Kidney (tissue), 14 donors: ENCODE data around the gene COMMD10. TPM values are rescaled to one million over a fixed set of nuclear protein-coding genes. Genes with fewer than 3 reads are reported as not detected.
"Not testable (repeated sequence)": the region's sequence is repeated elsewhere in the genome, so short reads cannot be mapped to it uniquely, and the experiment has no call there.

Experiments
- DNase-seq, 5 donors: peaks; one replicate each; pipeline ENCODE4 v3.0.0-alpha.2; 2013 to 2020
- FAIRE-seq: peaks from 2 replicates; lab custom pipeline; 2012; peaks lifted over from hg19 to GRCh38; lab: Jason Lieb, UNC
- H3K27ac ChIP-seq, 2 donors: one replicate each; pipeline ENCODE4 v1.7.0; 2013; ENCODE audit warnings: low read depth in 2 of 2, low read length in 2 of 2, inconsistent platforms in 1 of 2
- H3K27me3 ChIP-seq: one replicate; pipeline ENCODE4 v1.7.1; 2013; ENCODE audit warnings: low read length, inconsistent platforms; ENCODE audit not compliant: control insufficient read depth, insufficient read depth
- H3K36me3 ChIP-seq, 3 donors: one replicate each; pipeline versions ENCODE4 v1.7.0 to v1.7.1; 2013; ENCODE audit warnings: low read length in 3 of 3, control low read depth in 1 of 3, inconsistent platforms in 1 of 3; ENCODE audit not compliant: insufficient read depth in 3 of 3, control insufficient read depth in 2 of 3
- H3K4me1 ChIP-seq, 3 donors: one replicate each; pipeline versions ENCODE4 v1.7.0 to v1.7.1; 2013; ENCODE audit warnings: low read length in 3 of 3, inconsistent platforms in 1 of 3, low read depth in 1 of 3; ENCODE audit not compliant: control insufficient read depth in 2 of 3, insufficient read depth in 2 of 3
- H3K4me3 ChIP-seq, 3 donors: one replicate each; pipeline versions ENCODE4 v1.7.0 to v1.8.1; 2013; ENCODE audit warnings: low read length in 3 of 3, control low read depth in 1 of 3, inconsistent platforms in 1 of 3
- H3K9ac ChIP-seq, 3 donors: one replicate each; pipeline versions ENCODE4 v1.7.0 to v1.7.1; 2013; ENCODE audit warnings: low read length in 3 of 3, control low read depth in 1 of 3, inconsistent platforms in 1 of 3
- H3K9me3 ChIP-seq, 3 donors: one replicate each; pipeline versions ENCODE4 v1.7.0 to v1.7.1; 2013; ENCODE audit warnings: low read length in 3 of 3, control low read depth in 1 of 3, inconsistent platforms in 1 of 3; ENCODE audit not compliant: control insufficient read depth in 2 of 3, insufficient read depth in 1 of 3
- CTCF ChIP-seq: IDR thresholded peaks from 3 replicates; pipeline ENCODE4 v1.5.1; 2012; ENCODE audit warnings: mild to moderate bottlenecking, moderate library complexity, borderline replicate concordance; ENCODE audit not compliant: insufficient read depth; ENCODE audit errors: extremely low read depth
- intact Hi-C: fragments of 100-400 bp; cut with DNase I; formaldehyde crosslinking; loops from one replicate; pipeline ENCODE4 v1.11.1; 2022
- polyA plus RNA-seq: library from polyadenylated mRNA; stranded (reverse); fragments of 350-450 nt; fragmentation: Illumina TruSeq; extraction: RNeasy Lipid Tissue Mini Kit (QIAGEN cat#74804); gene quantifications from one replicate; pipeline ENCODE4 v1.2.3, GENCODE V29; 2014; ENCODE audit warnings: low read depth, low replicate concordance; ENCODE audit not compliant: insufficient read depth
- total RNA-seq: library from RNA; stranded (reverse); fragmentation: NEBNext Ultra II Directional; extraction: Animal tissue kit (Norgen Biotek cat#: 25700); gene quantifications from one replicate; pipeline ENCODE4 v1.2.1, GENCODE V29; 2021
- donor health status: control.
- donor health status: control.
- donor health status: control.
- donor health status: control.
- donor health status: control.
- donor health status: DM: yes; HTN: yes; CAD: no.
- donor health status: Normal renal cell carcinoma (clear cell type).

COMMD10 gene
- total and polyA plus RNA-seq, 2 donors from 2014 or later, result 37.6 to 41.1 TPM

- peak overlapping the region; percentile 80 to 95 (median 92) for H3K4me3 ChIP-seq
- no peak overlapping the region for H3K27ac ChIP-seq
- H3K36me3 ChIP-seq, result no peaks in the 10 kb centered on the region
- intact Hi-C loops, result no loop called here
- DNase-seq, result peak in 4 of 5 donors; percentile 23 to 66 (median 64)
- H3K9me3 ChIP-seq, result no peaks in the 10 kb centered on the region
- no peaks in the 10 kb centered on the region for H3K27me3 ChIP-seq
- peak overlapping the region; percentile 36 to 95 (median 91) for H3K9ac ChIP-seq
- TF ChIP-seq CTCF, result no peak
- peaks cover 0 to 10% (median 0%) of the 10 kb centered on the region in 3 donors for H3K4me1 ChIP-seq
- FAIRE-seq, result no peak
Measured at GRCh38 chr5:116084287-116084691, 536 bp upstream of the COMMD10 start.

DNA sequence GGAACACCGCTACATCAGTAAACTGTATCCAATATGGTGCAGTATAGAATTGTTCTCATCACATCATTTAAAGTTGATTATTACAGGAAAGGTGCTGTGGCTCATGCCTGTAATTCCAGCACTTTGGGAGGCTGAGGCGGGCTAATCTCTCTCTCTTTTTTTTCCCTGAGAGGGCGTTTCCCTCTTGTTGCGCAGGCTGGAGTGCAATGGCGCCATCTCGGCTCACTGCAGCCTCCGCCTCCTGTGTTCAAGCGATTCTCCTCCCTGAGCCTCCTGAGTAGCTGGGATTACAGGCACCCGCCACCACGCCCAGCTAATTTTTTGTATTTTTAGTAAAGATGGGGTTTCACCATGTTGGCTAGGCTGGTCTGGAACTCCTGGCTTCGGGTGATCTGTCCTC lies 1.5 kb downstream of the COMMD10 start:
- H3K9me3 ChIP-seq, intact Hi-C loops, H3K27ac ChIP-seq, H3K36me3 ChIP-seq, H3K27me3 ChIP-seq, H3K9ac ChIP-seq, FAIRE-seq, H3K4me1 ChIP-seq, DNase-seq: not testable (repeated sequence)
- H3K4me3 ChIP-seq, result peak overlapping the region in 2 of 3 donors; percentile 80 to 92

DNA sequence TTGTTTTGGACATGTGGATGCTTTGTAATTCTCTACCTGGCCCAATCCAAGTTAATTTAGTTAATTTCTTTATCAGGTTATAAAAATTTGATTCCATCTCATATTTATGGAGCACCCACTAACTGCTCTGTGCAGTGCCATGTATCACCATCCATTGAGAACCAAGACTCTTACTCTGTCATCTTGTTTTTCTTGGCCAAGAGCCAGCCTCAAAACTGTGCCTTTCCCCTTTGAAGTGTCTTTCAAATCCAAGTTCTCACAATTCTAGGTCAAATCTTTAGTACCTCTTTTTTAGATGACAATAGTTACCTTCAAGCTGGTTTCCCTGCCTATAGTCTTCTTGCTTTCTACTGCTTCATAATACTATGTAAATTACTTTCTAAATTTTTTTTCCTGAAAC lies 3.2 kb downstream of the COMMD10 start:
- FAIRE-seq, result no peak
- DNase-seq, result no peak
- H3K4me3 ChIP-seq, result no peak overlapping the region
- intact Hi-C loops, result no loop called here
- H3K9me3 ChIP-seq, result no peaks in the 10 kb centered on the region
- TF ChIP-seq CTCF, result no peak
- no peak overlapping the region for H3K9ac ChIP-seq
- H3K27ac ChIP-seq, result no peak overlapping the region
- H3K36me3 ChIP-seq, result peaks cover 2 to 7% (median 4%) of the 10 kb centered on the region in 3 donors
- no peaks in the 10 kb centered on the region for H3K27me3 ChIP-seq
- peaks cover 0 to 10% (median 0%) of the 10 kb centered on the region in 3 donors for H3K4me1 ChIP-seq

DNA sequence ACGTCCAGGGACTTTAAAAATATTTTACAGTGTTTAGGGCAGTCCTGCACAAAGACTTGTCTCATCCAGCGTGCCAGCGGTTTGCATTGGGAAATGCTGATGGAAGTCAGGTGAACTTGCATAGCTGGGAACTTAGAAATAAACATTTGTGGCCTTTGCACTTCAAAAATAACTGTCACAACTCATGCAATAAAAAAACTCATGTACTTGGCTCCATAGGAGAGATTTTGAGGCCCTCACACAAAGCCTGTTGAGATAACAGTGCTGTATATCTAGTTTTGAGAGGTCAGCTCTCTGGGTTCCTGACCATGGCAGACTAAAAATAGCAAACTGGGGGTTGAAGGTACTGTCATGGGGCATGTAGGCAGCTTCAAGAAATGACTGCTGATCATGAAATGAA lies 5.5 kb downstream of the COMMD10 start:
- H3K4me1 ChIP-seq, result peaks cover 0 to 4% (median 0%) of the 10 kb centered on the region in 3 donors
- FAIRE-seq (no peak), DNase-seq (no peak)
- H3K9me3 ChIP-seq, result no peaks in the 10 kb centered on the region
- no peak overlapping the region for H3K4me3 ChIP-seq
- H3K9ac ChIP-seq, result no peak overlapping the region
- H3K36me3 ChIP-seq, result peaks cover 4 to 27% (median 10%) of the 10 kb centered on the region in 3 donors
- TF ChIP-seq CTCF, result no peak
- no peaks in the 10 kb centered on the region for H3K27me3 ChIP-seq
- intact Hi-C loops, result no loop called here
- no peak overlapping the region for H3K27ac ChIP-seq
